ENCODE data around the gene SMYD5.

SMYD5 gene

DNA sequence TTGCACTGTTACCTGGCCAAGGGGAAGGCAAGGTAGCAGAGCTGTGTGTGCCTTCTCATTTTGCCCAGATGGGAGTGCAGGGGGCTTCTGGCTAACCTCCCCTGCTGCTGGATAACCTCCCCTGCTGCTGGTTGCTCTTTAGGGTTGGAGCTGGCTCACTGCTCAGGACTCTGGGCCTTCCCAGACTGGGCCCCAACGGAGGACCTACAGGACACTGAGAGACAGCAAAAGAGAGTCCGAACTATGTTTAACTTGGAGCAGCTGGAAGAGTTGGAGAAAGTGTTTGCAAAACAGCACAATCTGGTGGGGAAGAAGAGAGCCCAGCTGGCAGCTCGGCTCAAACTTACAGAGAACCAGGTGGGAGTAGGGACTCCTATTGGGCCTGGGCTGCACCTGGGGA is 5.8 kb upstream of the SMYD5 start:
- DNase-seq = no peak

- no peak for DNase-seq
Observed at GRCh38 chr2:73210019-73210418, 4.0 kb upstream of the SMYD5 start.

GRCh38 chr2:73210696-73211095 is 3.3 kb upstream of the SMYD5 start:
- no peak for DNase-seq

- DNase-seq = no peak
Observed at GRCh38 chr2:73212098-73212447, 2.0 kb upstream of the SMYD5 start.

DNA sequence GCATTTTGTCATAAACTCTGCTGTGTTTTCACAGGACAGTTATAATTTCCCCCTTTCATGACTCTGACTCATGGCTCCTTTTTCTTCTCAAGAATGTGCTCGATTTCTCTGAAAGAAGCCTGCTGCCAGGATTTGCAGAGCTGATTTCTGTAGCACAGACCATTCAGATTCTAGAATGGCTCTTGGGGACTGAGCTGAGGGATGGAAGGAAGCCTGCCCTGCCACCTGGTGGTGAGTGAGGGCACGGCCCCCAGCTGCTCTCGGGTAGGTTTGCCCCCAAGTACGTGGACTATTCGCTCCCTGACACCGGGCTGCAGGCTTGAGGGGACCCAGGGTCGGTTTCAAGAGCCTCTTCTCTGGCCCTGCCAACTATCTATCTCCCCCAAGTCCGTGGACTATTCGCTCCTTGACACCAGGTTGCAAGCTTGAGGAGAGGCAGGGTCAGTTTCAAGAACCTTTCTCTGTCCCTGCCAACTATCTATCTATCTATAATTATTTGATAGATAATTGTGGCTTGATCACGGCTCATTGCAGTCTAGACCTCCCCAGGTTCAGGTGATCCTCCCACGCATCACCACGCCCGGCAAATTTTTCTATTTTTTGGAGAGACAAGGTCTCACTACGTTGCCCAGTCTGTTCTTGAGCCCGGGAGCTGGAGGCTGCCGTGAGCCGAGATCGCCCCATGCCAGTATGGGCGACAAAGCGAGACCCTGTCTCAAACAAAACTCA is 1.4 kb upstream of the SMYD5 start:
- DNase-seq = peak; percentile 37 to 79 (median 50)

DNA sequence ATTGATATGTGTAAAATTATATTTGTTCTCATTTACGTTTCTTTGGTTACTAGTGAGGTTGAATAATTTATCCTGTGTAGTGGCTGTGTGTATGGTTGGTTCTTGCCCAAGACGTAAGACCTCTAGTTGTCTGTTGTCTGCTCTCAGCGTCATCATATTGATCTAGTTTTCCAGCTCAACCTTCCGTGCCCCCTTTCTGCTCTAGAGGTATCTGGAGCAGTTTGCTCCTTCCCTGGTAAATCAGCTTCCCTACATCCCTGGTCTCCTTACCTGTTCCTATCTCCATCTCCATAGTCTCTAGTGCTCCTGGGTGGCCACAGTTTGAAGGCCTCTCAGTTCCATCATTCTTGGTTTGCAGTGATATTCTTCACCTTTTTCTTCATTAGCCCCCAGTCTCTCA is 1.2 kb downstream of the SMYD5 start:
- no peak for DNase-seq

GRCh38 chr2:73217160-73217559 is 3.1 kb downstream of the SMYD5 start:
- no peak for DNase-seq

DNA sequence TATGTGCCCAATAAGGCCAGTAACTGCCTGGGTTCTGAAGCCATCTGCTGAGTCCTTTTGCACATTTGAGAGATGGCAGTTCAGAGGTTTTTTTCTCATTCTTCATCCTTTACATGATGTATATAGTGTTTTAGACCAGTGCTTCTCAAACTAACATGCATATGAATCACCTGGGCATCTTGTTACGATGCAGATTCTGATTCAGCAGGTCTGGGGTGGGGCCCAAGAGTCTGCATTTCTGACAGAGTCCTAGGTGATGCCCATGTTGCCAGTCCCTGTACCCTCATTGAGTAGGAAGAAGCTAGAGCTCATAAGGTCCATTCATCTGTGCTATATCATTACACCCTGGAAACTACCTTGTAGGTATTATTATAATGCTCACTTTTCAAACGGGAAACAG is 3.8 kb downstream of the SMYD5 start:
- DNase-seq = no peak

GRCh38 chr2:73218298-73218697 is 4.3 kb downstream of the SMYD5 start:
- no peak for DNase-seq

DNA sequence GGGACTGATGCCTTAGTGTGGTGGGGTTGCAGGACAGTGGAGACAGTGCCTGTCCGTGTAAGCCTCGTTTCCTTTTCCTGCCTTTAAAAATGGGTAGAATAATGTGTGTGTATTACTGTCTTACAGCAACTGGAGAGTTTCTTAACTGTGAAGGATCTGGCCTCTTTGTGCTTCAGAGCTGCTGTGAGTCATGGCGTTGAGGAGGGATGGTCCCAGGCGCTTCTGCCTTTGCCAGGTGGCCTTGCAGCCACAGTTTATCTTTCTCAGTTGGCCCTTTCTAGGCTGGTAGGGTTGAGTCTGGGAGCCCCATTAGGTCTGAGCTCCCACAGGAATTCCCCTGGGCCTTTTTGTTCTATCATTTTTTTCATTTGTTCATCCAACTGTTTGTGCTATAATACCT is 9.8 kb downstream of the SMYD5 start:
- no peak for DNase-seq

- no peak for DNase-seq
Observed at GRCh38 chr2:73225513-73226360, 11.7 kb downstream of the SMYD5 start.

DNA sequence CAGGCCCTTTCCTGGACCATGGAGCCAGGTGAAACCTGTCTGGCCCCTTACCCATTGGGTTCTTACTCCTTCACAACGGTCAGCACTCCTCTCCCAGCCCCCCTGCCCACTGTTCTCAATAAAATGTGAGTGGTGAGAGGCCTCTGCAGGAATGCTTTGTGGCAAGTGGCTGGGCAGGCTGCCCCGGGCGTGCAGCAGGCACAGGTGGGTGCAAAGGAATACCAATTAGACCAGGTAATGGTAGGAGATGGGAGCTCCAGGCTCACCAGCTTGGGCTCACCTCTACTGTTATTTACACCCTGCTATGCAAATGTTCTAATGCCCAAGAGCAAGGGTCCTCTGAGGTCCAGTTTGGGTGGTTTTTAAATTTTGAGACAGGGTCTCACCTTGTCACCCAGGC is 13.0 kb downstream of the SMYD5 start:
- DNase-seq = no peak

DNA sequence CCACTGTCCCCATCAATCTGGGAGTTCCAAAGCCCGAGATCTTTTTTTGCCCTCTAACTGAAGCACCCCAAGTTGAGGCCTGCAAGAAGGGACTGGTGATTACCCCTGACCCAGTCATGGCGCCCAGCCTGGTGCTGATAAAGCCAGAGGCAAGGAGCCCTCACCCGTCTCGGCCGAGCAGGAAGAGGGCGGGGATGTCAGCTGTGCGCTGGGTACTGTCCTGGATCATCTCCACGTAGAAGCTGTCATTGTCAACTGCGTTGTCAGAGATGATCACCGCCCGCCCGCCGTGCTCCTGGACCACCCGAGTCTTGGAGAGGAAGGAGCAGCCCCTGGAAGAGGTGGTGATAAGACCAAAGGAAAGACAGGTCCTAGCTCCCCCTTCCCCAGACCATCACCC is 14.6 kb downstream of the SMYD5 start:
- DNase-seq = no peak

GRCh38 chr2:73232403-73233153 is 18.5 kb downstream of the SMYD5 start:
- peak in 3 of 6 experiments; percentile 25 to 58 (median 31) for DNase-seq

- DNase-seq = peak; percentile 89 to 96 (median 91)
Observed at GRCh38 chr2:73233154-73233931, 19.3 kb downstream of the SMYD5 start, which contains the start of gene PRADC1. TSS of gene PRADC1 (minus strand) at chr2:73233239. CDS start at chr2:73233160, 79 bp downstream.

DNA sequence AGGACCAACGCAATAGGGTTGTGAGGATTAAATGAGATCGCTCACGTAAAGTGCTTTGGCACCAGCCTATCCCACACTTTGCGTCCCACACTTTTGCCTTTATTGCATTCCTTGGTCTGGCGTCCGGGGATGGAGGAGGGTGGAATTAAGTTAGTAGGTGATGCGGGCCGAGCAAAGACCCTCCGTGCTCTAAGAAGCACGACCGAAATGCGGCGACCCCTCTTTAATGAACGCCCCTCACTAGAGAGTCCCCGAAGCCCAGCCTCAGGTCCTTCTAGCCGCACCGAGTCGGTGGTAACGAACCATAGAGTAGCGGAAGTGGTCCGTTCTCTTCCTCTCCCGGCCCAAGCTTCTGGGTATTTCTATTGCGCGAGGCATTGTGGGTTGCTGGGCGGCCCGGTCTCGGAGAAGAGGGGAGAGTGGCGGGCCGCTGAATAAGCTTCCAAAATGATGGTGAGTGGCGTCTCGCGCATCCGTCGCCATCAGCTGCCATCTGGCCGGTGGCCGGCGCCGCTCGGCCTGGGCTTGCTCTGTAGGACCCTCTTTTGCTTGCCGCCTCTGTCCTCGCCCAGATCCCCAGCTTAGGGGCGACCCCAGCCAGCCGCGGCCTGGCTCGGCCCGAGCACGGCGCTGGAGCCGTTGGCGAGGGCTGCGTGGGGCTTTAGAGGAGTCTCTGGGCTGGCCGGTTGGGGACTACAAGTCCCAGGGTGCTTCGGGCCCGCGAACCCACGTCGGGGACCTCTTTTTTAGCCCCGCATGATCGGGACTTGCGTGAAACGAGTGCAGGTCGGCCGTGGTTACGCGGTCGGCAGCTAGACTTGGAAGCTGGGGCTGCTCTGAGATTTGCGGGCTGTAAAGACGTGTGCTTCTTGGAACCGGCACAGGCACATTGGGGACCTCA is 20.1 kb downstream of the SMYD5 start, which contains the start of gene CCT7:
CCT7 (plus strand) TSS at position 377 of the 901 bp plus-strand sequence; CDS start at position 448, 71 bp downstream.
- DNase-seq = peak; percentile 79 to 94 (median 88)

DNA sequence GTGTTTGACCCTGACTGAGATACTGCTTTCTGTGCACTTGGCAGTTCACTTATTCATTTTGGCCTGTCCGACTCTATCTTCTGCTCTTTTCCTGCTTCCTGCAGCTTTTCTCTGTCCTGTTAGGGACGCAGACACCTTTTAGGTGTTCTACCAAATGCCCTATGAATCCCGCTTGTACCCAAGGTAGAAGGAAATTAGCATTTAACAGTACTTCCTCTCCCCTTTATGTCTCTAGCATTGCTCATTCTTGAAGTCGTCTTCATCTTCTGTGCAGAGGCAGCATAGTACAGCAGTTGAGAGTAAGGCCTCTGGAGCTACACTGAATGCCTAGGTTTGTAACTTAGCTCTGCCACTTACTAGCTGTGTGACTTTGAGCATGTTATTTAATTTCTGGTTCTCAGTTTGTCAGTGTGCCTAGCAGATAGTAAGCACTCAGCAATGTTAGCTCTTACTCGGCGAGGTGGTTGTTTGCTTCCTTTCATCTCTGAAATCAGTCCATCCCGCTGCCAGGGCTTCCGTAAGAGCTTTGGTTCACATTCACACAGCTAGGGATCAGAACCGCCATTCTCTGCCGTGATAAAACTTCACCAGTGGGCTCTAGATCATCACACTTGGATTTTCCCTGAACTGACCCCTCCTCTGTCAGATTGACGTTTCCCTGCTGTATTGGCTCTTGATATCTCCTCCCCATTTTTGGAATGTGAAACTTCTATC is 21.4 kb downstream of the SMYD5 start:
- DNase-seq = peak in 2 of 6 experiments; percentile 18 to 21

DNA sequence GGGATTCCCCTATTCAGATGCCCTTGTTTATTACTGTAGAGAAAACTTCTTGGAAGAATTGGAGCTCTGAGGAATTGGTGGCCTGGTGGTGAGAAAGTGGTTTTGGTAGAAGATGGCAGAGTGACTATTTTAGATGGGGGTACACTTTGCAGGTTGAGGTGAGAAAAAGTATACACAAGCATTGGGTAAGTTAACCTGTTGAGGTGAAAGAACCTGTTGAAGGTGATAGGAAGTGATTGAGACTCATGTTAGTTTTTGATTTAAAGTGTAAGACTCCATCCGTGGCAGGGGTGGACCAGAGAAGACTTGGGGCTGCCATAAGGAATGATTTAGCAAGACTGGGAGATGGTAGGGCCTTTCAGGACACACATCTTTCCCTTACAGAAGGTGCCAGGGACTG is 23.1 kb downstream of the SMYD5 start:
- no peak for DNase-seq

- DNase-seq = no peak
Observed at GRCh38 chr2:73238149-73238548, 24.1 kb downstream of the SMYD5 start.

- DNase-seq = no peak
Observed at GRCh38 chr2:73238976-73239375, 24.9 kb downstream of the SMYD5 start.

DNA sequence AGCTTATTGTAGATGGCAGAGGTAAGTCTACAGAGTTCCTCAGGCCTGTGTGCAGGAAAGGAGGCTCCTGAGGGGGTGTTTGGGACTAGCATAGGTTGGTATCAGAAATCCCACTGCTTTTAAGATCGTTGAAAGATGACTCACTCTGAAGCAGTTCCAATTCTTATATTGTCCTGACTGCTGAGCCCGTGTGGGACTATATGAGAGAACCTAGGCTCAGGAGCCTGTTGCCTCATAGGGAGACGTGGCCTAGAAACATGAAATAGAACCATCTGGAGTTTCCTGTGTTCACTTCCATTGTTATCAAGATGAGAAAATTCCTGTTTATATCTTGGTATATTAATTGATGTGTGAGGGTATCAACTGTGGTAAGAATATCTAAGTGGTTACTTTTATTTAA is 25.7 kb downstream of the SMYD5 start:
- DNase-seq = no peak
